Activated CD8-positive, alpha-beta memory T cell treated with anti-CD3 and anti-CD28 coated beads, Interleukin-2, amount 50 U/mL, for 1 hour (primary cell): ENCODE measurements around the gene UBAP1.
"Not testable (repeated sequence)": the region's sequence is repeated elsewhere in the genome, so short reads cannot be mapped to it uniquely, and the experiment has no call there.

Experiments used
- DNase-seq: peaks from one replicate; pipeline ENCODE4 v3.0.0-alpha.2; 2020; ENCODE audit errors: extremely low read depth

UBAP1 gene

DNA sequence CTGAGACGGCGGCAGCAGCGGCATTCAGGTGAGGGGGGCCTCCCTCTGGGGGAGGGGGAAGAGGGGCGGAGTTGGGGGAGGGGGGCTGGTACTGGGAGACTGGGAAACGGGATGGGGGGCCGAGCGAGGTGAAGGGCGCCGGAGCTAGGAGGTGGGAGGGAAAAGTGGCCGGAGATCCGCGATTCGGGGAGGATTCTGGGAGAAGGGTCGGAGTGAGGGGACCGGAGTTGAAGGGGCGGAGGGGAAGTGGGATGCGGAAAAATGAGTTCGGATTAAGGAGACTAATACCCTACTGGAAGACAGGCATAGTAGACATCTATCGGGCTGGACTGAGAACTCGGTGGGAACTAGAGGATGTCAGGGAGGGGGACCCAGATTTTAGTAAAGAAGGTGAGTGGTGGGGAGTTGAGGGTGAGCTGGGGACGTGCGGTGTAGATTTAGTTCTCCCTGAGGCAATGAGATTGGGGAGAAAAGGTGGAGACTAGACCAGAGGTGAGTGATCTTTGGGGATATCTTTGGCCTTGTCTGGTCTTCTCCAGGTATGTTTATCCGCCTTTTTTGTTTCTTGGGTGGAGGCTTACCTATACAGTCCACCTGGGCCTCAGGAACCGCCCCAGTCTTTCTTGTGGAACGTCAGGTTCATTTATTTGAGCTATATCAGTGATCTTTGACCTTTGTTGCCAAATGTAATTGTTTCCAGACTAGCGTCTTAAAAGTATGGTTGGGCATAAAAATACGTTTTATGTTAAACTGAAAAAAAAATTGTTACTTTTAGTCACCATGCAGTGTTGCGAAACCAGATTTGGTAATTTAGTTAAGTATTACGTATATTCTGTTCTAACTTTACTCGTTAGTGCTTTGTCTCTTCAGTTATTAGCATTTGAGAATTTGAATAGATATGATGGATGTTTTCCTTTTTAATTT, 632 bp downstream of the UBAP1 start:
- DNase-seq: no peak

DNA sequence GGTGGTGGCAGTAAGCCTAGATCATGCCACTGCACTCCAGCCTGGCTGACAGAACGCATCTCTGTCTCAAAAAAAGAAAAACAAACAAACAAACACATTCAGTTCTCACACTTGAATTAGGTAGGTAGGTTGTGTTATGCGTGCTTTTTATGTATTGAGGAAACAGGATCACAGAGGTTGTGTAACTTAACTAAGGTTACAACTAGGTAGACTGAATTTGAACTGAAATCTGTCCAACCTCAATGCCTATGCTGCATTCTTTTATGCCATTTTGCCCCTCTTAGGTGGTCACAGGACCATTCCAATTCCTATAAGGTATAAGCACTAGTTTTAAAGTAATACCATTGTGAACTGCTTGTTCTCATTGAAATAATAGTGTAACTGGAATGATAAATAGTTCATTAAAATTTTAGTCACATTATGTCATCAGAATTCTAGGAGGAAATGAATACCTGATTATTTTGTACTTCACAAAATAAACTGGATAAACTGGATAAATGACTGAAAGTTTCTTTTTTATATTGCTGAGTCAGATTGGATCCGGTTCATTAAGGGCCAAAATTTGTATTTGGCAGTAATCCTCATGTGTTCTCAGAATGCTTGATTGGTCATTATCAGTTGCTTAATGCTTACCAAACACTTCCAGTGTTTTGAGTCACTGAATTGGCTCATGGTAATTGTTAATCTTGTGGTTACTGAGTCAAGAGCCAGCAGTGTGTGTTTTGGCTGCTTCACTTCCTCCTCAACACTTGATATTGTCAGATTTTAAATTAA, 7.1 kb downstream of the UBAP1 start:
- no peak for DNase-seq

DNA sequence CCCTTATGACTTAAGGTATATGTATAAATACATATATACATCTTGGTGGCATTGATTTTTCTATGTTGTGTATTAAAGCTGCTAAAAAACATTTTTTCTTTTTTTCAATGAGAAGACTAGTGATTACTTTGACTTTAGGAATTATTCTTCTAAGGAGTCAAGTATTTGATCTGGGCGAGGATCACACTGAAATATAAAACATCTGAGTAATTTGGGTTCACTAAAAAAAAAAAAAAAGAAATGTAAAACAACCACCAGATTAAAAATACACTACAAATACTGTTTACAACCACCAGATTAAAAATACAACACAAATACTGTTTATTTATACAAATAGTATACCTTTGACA, 9.0 kb downstream of the UBAP1 start:
- DNase-seq: no peak

DNA sequence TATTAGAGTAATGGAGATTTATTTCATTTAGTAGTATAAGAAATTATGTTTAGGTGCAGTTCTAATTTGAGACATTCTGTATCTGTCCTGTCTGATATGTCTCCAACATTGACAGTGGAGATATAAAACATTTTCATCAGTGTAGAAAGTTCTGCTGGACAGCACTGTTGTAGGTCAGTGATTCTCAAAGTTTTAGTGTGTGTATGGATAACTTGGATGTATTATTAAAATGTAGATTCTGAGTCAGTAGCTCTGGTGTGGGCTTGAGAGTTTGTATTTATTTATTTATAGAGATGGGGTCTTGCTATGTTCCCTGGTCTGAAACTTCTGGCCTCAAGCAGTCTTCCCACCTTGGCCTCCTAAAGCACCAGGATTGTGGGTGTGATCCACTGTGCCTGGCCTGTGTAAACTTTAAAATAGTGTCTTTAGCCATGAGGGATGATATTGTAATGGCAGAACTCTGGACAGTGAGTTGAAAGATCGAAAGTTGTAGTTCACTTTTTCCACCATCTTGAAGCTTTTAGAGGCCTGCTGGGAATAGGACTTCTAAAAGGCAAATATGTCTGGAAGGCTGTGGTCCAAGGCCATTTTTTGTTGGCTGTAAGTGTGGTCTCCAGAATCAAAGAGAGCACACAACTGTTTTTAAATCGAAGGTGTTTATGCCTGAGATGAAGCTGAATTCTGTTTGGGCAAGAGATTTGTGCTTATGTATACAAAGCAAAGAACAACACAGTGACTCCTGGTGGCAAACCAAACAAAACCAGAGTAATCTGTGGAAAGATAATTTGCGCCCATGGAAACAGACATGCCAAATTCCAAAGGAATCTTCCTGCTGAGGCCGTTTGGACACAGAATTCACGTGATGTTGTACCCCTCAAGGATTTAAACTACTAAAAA, 12.4 kb downstream of the UBAP1 start:
- no peak for DNase-seq

DNA sequence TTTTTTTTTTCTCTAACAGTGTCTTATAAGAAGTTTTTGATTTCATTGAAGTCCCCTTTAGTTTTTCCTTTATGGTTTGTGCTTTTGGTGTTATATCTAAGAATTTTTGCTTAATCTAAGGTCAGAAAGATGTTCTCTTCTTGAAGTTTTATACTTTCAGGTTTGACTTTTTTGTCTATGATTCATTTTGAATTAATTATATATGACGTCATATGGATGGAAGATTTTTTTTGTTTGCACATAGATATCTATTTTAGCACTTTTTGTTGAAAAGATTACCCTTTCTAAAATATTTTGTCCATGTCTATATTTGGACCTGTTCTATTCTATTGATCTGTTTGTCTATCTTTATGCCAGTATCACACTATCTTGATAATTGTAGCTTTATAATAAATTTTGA, 16.3 kb downstream of the UBAP1 start:
- DNase-seq: no peak

DNA sequence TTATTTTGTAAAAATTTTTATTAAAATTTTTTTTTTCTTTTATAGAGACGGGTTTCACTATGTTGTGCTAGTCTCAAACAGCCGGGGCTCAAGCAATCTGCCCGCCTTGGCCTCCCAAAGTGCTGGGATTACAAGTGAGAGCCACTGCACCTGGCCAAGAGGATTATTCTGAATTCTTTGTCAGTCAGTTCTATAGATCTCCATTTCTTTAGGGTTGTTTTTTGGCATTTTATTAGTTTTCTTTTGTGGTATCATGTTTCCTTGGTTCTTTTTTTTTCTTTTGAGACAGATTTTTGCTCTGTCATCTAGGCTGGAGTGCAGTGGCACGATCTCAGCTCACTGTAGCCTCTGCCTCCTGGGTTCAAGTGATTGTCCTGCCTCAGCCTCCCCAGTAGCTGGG, 18.4 kb downstream of the UBAP1 start:
- DNase-seq: not testable (repeated sequence)

DNA sequence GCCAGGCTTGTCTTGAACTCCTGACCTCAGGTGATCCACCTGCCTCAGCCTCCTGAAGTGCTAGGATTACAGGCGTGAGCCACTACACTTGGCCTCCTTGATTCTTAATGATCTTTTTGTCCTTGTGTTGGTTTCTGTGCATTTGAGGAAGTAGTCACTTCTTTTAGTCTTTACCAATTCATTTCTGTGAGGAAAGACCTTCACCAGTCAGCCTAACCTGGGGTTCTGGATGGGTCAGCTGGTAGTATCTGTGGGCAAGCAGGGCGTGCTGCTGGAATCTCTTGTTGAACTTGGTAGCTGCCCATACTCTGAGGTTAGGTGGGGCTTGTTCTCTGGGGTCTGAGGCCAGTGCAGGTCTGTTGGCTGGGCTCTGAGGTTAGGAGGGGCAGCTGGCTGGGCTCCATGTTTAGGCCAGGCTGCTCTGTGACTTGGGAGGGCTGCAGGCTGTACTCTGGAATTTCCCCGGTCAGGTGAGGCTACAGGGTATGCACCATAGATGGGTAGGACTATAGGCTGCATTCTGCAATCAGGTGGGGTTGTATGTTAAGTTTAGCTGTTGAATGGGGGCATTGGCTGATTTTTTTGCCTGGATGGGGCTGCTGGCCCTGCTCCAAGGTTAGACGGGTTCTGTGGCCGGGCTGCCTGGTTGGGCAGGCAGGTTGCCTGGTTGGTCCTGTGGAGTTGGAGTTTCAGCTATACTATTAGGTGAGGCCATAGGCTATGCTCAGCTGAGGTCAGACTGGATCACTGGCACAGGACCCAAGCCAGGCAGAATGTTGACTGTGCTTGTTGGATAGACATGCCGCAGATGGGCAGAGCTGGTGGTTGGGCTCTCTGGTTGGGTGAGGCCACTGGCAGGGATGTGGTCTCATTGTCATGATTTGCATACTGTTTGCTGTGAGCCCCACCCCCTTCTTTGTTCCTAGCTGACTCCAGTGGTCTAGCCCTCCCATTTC, 19.2 kb downstream of the UBAP1 start:
- DNase-seq: no peak

DNA sequence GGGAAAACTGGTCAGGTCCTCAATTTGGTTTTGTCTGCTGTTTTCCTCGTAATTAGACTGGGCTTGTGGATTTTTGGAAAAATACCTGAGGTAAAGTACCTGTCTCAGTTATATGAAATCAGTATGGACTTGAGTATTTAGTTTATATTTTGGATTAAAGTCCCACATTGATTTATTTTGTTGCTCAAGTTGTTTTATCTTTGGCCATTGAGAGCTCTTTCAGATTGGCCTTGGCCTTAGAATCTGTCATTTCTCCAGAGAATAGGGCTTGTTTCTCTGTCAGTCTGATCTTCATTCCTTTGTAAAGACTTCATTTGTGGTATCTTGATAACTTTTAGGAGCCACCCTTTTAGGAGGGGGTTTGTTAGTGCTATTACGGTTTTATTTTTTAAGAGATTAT, 21.2 kb downstream of the UBAP1 start:
- DNase-seq: no peak

DNA sequence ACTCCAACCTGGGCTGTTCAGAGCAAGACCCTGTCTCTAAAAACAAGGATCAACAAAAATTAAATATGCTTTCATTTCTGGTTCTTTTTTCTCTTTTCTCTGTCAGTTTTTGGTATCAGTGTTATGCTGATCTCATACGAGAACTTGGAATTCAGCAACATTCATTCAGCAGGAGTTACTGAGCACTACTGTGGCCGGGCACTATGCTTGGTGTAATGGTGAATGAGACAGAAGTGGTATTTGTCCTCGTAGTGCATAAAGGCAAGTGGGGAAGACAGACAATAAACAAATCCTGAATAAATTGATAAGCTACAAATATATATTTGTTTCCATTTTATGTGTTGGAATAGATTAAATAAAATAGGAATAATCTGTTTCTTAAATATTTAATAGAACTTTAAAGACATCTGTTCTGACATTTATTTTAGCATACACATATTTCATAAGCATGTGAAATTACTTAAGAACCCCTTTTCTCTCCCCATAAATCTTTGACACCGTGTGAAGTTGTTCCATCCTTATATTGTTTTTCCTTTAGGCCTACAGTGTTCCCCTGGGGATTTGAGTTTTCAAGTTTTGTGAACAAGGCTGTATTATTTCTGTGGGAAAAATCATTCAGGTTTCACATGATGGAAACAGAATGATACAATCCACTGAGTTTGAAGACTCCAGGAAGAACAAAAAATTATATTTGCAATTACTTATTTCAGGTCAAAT, 24.6 kb downstream of the UBAP1 start:
- no peak for DNase-seq

DNA sequence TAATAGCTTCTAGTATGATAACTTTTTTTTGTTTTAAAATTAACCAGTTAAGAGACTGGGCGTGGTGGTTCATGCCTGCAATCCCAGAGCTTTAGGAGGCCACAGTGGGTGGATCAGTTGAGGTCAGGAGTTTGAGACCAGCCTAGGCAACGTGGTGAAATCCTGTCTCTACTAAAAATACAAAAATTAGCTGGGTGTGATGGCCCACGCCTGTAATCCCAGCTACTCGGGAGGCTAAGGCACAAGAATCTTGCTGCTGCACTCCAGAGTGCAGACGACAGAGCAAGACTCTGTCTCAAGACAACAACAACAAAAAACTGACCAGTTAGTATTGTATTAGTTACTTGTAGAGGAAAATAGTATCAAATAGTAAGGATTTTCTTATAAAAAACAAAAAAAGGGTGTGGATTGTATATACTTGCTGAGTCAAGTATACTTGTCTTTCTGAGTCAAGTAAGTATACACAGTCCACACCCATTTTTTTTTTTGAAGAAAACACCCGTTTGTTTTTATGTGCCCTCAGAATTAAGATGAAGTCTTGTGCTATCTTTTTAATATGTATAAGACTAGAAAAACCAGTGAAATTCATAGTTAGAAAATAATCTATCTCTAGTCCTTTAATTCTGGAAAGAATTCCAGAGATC, 25.3 kb downstream of the UBAP1 start:
- DNase-seq: no peak

DNA sequence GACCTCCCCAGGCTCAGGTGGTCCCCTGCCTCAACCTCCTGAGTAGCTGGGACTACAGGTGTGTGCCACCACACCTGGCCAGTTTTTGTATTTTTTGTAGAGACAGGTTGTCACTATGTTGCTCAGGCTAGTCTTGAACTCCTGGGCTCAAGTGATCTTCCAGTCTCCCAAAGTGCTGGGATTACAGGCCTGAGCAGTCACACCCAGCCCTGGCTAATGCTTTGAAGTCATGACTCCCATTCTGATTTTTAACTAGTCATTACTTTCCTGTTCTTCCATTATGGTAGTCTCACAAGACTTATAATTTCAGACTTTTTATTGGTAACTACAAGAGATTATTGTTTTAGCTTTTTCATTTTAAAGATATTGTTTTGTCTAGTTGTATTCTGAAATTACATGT, 26.3 kb downstream of the UBAP1 start:
- no peak for DNase-seq

DNA sequence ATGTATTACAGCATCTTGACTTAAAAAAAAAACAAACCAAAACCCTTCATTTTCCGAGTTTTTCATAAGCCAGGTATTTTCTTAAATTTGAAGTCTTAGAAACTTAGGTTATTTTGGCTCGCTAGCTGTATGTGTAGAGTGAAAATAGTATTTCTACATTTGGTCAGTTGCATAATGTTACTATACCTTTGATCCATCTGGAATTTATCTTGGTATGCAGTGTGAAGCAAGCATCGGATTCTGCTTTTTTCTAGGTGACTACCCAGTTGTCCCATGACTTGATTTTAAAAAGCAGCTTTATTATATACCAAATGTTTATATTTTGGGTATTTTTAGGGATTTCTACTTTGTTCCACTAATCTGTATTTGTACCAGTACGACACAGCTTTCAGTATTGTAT, 27.7 kb downstream of the UBAP1 start:
- no peak for DNase-seq

DNA sequence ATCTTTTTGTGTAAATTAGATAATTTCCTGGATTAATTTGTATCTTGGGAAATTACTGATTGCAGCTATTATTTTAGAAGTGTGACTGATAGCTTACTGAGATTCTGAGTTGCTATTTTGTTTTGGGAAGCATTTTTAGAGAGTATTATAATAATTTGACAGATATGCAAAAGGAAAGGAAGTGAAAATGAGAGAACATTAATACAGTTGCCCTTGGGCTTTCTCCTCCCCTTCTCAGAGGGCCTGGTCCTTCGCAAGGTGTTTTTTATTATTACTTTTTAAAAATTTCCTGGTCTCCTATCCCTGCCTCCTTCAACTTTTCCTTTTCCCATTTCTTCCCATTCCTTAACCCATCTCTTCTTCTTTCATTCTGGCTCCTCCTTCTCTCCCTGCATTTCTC, 32.6 kb downstream of the UBAP1 start:
- DNase-seq: no peak

DNA sequence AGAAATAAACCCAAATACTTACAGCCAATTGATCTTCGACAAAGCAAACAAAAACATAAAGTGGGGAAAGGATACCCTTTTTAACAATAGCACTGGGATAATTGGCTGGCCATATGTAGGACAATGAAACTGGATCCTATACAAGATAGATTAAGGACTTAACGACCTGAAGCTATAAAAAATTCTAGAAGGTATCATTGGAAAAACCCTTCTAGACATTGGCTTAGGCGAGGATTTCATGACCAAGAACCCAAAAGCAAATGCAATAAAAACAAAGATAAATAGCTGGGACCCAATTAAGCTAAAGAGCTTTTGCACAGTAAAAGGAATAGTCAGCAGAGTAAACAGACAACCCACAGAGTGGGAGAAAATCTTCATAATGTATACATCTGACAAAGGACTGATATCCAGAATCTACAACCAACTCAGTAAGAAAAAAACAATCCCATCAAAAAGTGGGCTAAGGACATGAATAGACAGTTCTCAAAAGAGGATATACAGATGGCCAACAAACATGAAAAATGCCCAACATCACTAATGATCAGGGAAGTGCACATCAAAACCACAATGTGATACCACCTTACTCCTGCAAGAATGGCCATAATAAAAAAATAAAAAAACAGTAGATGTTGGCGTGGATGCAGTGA, 35.6 kb downstream of the UBAP1 start:
- not testable (repeated sequence) for DNase-seq

DNA sequence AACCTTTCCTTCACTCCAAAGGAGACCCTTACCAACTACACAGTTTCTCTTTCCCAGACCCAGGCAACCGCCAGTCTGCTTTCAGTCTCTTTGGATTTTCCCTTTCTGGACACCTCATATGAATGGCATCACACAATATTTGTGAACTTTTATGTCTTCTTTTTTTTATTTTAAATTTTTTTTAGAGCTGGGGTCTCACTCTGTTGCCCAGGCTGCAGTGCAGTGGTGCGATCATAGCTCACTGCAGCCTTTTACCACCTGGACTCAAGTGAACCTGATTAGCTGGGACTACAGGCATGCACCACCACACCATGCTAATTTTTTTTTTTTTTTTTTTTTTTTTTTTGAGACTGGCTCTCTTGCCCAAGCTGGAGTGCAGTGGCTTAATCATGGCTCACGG, 37.5 kb downstream of the UBAP1 start:
- no peak for DNase-seq

DNA sequence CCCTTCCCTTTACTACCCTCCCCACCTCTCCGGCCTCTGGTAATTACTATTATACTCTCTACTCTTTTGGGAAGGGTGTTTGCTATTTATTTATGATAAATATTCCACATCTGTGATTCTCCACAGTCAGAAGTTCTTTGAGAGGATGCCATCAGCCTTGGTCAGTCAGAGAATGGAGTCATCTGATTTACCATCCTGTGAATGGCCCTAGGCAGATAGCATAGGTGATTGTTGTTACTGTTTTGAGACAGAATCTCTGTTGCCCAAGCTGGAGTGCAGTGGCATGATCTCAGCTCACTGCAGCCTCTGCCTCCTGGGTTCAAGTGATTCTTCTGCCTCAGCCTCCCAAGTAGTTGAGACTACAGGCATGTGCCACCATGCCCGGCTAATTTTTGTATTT, 38.2 kb downstream of the UBAP1 start:
- DNase-seq: not testable (repeated sequence)

DNA sequence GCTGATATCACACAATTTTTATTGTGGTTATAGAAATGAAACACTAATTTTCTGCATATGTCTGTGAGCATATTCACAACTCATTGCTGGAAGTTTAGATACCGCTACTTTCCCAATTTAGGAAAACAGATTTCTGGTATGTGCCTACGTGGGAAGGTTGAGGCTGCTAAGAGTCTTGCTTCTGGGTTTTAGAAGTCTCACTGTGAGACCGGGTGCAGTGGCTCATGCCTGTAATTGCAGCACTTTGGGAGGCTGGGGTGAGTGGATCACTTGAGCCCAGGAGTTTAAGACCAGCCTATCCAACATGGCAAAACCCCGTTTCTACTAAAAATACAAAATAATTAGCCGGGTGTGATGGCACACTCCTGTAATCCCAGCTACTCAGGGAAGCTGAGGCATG, 39.6 kb downstream of the UBAP1 start:
- no peak for DNase-seq

DNA sequence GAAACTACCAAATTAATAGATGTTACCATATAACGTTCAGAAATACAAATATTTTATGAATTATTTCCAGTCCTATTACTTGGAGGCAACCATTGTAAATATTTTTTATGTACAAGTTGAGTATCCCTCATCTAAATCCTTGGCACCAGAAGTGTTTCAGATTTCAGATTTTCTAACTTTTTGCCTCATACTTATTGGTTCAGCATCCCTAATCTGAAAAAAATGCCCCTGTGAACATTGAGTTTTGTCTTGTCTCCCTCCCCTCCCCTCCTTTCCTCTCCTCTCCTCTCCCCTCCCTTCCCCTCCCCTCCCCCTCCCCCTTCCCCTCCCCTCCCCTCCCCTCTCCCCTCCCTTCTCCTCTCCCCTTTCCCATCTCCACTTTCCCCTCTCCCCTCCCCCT, 40.6 kb downstream of the UBAP1 start:
- DNase-seq: no peak

DNA sequence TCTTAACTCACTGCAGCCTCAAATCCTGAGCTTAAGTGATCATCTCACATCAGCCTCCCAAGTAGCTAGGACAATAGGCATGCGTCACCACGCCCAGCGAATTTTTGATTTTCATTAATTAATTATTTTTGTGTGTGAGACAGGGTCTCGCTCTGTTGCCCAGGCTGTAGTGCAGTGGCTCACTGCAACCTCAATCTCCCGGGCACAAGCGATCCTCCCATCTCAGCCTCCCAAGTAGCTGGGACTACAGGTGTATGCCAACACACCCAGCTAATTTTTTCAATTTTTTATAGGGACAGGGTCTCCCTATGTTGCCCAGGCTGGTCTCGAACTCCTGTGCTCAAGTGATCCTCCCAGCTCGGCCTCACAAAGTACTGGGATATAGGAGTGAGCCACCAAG, 41.4 kb downstream of the UBAP1 start:
- no peak for DNase-seq
